Measurements from ENCODE around the gene DNAJB8.

The DNAJB8 gene

GRCh38 chr3:128456776-128457715 is 9.6 kb downstream of the DNAJB8 start:
- no peaks in the 10 kb centered on the region for H3K4me1 ChIP-seq (ENCODE audit: control insufficient read depth, insufficient read depth, low read length, poor library complexity, severe bottlenecking)
- H3K27me3 ChIP-seq (replicated peaks; ENCODE audit: control insufficient read depth, insufficient read depth, low read length, poor library complexity, severe bottlenecking), result peaks cover 6% of the 10 kb centered on the region
- H3K4me3 ChIP-seq (ENCODE audit: insufficient read depth, low read depth, low read length, poor library complexity, severe bottlenecking), result no peak overlapping the region
- H3K9me3 ChIP-seq (ENCODE audit: control insufficient read depth, low read length), result no peaks in the 10 kb centered on the region
- H3K27ac ChIP-seq (ENCODE audit: insufficient read depth, low read length, poor library complexity, severe bottlenecking), result no peak overlapping the region
- H3K36me3 ChIP-seq (ENCODE audit: control insufficient read depth, insufficient read depth, low read length), result no peaks in the 10 kb centered on the region
- no peak for DNase-seq

DNA sequence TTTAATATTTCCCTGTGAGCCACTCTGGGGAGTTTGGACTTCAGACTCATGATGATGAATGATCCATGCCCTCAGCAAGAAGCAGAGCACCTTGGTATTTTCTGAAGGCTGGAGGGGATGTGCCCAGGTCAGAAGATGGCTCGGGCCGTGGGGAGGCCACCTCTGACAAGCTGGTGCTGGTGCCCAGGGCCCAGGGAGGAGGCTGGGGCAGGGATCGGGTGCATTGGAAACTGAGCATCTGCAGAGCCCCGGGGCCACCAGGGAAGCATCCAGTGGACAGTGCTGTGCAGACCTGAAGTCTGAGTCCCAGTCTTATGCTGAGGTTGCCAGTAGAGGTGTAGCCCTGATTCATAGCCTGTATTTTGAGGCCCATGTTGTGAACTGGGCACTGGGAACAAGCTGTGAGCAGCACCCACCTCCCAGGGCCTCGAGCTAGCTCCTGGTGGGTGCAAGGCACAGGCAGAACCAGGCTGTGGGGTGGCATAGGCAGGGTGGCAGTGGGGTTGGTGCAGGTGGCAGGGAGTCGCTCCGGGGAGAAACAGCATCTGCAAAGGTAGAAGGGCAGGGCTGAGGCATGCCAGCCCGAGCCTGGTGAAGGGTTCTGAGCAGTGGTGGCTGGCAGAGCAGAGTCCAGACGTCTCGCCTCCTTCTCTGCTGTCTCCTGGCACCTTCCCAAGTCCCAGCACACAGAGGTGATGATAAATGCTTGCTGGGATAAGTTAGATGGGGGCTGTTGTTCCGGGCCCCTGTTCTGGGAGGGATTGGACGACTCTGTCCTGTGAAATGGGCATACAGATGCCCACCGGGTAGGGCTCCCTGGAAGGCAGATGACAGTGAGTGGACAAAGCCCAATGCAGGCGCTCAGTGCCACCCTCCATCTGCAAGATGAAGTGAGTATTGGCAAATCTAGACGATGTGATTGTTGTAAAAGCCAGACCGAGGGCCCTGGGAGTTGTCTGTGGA is 10.6 kb downstream of the DNAJB8 start:
- DNase-seq, result no peak
- Histone ChIP-seq H3K4me3 (ENCODE audit: insufficient read depth, low read depth, low read length, poor library complexity, severe bottlenecking) (no peak overlapping the region), H3K9me3 (ENCODE audit: control insufficient read depth, low read length) (no peaks in the 10 kb centered on the region), H3K4me1 (ENCODE audit: control insufficient read depth, insufficient read depth, low read length, poor library complexity, severe bottlenecking) (no peaks in the 10 kb centered on the region), H3K27ac (ENCODE audit: insufficient read depth, low read length, poor library complexity, severe bottlenecking) (no peak overlapping the region), H3K27me3 (replicated peaks; ENCODE audit: control insufficient read depth, insufficient read depth, low read length, poor library complexity, severe bottlenecking) (peaks cover 6% of the 10 kb centered on the region), H3K36me3 (ENCODE audit: control insufficient read depth, insufficient read depth, low read length) (no peaks in the 10 kb centered on the region)

- Histone ChIP-seq H3K27ac (ENCODE audit: insufficient read depth, low read length, poor library complexity, severe bottlenecking) (no peak overlapping the region), H3K9me3 (ENCODE audit: control insufficient read depth, low read length) (no peaks in the 10 kb centered on the region), H3K27me3 (replicated peaks; ENCODE audit: control insufficient read depth, insufficient read depth, low read length, poor library complexity, severe bottlenecking) (peaks cover 6% of the 10 kb centered on the region), H3K36me3 (ENCODE audit: control insufficient read depth, insufficient read depth, low read length) (no peaks in the 10 kb centered on the region), H3K4me3 (ENCODE audit: insufficient read depth, low read depth, low read length, poor library complexity, severe bottlenecking) (no peak overlapping the region), H3K4me1 (ENCODE audit: control insufficient read depth, insufficient read depth, low read length, poor library complexity, severe bottlenecking) (no peaks in the 10 kb centered on the region)
- no peak for DNase-seq
These were observed 11.6 kb downstream of the DNAJB8 start for GRCh38 chr3:128455116-128455515.

- Histone ChIP-seq H3K36me3 (ENCODE audit: control insufficient read depth, insufficient read depth, low read length) (no peaks in the 10 kb centered on the region), H3K4me1 (ENCODE audit: control insufficient read depth, insufficient read depth, low read length, poor library complexity, severe bottlenecking) (peaks cover under 1% of the 10 kb centered on the region), H3K27ac (ENCODE audit: insufficient read depth, low read length, poor library complexity, severe bottlenecking) (no peak overlapping the region), H3K27me3 (replicated peaks; ENCODE audit: control insufficient read depth, insufficient read depth, low read length, poor library complexity, severe bottlenecking) (peaks cover 6% of the 10 kb centered on the region), H3K9me3 (ENCODE audit: control insufficient read depth, low read length) (no peaks in the 10 kb centered on the region), H3K4me3 (ENCODE audit: insufficient read depth, low read depth, low read length, poor library complexity, severe bottlenecking) (no peak overlapping the region)
- DNase-seq, result no peak
These were observed 12.4 kb downstream of the DNAJB8 start for GRCh38 chr3:128454310-128454618.

GRCh38 chr3:128453501-128454309 is 13.0 kb downstream of the DNAJB8 start:
- Histone ChIP-seq H3K4me1 (ENCODE audit: control insufficient read depth, insufficient read depth, low read length, poor library complexity, severe bottlenecking) (peaks cover 6% of the 10 kb centered on the region), H3K27me3 (replicated peaks; ENCODE audit: control insufficient read depth, insufficient read depth, low read length, poor library complexity, severe bottlenecking) (peaks cover 6% of the 10 kb centered on the region)
- no peak for DNase-seq

GRCh38 chr3:128452678-128453275 is 13.9 kb downstream of the DNAJB8 start:
- Histone ChIP-seq H3K27me3 (replicated peaks; ENCODE audit: control insufficient read depth, insufficient read depth, low read length, poor library complexity, severe bottlenecking) (peaks cover 6% of the 10 kb centered on the region), H3K27ac (ENCODE audit: insufficient read depth, low read length, poor library complexity, severe bottlenecking) (no peak overlapping the region), H3K4me3 (ENCODE audit: insufficient read depth, low read depth, low read length, poor library complexity, severe bottlenecking) (no peak overlapping the region), H3K4me1 (ENCODE audit: control insufficient read depth, insufficient read depth, low read length, poor library complexity, severe bottlenecking) (peaks cover 9% of the 10 kb centered on the region), H3K36me3 (ENCODE audit: control insufficient read depth, insufficient read depth, low read length) (no peaks in the 10 kb centered on the region), H3K9me3 (ENCODE audit: control insufficient read depth, low read length) (no peaks in the 10 kb centered on the region)
- no peak for DNase-seq

More at GRCh38 chr3:128453501-128454309, 13.0 kb downstream of the DNAJB8 start:
- Histone ChIP-seq H3K27ac (ENCODE audit: insufficient read depth, low read length, poor library complexity, severe bottlenecking) (no peak overlapping the region), H3K9me3 (ENCODE audit: control insufficient read depth, low read length) (no peaks in the 10 kb centered on the region), H3K4me3 (ENCODE audit: insufficient read depth, low read depth, low read length, poor library complexity, severe bottlenecking) (no peak overlapping the region), H3K36me3 (ENCODE audit: control insufficient read depth, insufficient read depth, low read length) (no peaks in the 10 kb centered on the region)

GRCh38 chr3:128452120-128452519 is 14.6 kb downstream of the DNAJB8 start:
- Histone ChIP-seq H3K27me3 (replicated peaks; ENCODE audit: control insufficient read depth, insufficient read depth, low read length, poor library complexity, severe bottlenecking) (peaks cover 6% of the 10 kb centered on the region), H3K36me3 (ENCODE audit: control insufficient read depth, insufficient read depth, low read length) (no peaks in the 10 kb centered on the region), H3K4me1 (ENCODE audit: control insufficient read depth, insufficient read depth, low read length, poor library complexity, severe bottlenecking) (peaks cover 9% of the 10 kb centered on the region), H3K27ac (ENCODE audit: insufficient read depth, low read length, poor library complexity, severe bottlenecking) (no peak overlapping the region), H3K9me3 (ENCODE audit: control insufficient read depth, low read length) (no peaks in the 10 kb centered on the region), H3K4me3 (ENCODE audit: insufficient read depth, low read depth, low read length, poor library complexity, severe bottlenecking) (no peak overlapping the region)
- no peak for DNase-seq

DNA sequence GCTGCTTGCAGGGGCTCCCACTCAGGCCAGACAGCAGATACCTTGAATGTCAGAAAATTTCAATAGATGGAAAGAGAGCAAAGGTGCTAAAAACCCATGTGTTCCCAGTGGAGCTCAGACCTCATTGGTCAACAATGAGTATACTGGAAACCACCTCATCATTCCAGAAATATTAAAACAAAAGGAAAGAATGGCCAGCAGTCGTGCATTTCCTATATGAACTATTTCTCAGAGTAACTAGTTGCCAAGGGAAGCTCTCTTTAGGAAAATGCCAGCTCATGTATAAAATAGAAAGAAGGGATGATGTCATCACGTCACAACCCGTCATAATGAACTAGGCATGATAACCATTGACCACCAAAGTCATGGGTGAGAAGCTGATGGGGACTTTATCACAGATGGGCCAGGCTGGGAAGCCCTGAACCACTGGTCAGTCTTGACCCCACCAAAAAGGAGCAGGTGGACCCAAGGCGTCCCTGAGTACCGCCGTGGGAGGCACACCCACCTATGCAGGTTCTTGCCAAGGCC is 17.5 kb downstream of the DNAJB8 start:
- no peaks in the 10 kb centered on the region for H3K9me3 ChIP-seq (ENCODE audit: control insufficient read depth, low read length)
- H3K36me3 ChIP-seq (ENCODE audit: control insufficient read depth, insufficient read depth, low read length), result no peaks in the 10 kb centered on the region
- H3K27me3 ChIP-seq (replicated peaks; ENCODE audit: control insufficient read depth, insufficient read depth, low read length, poor library complexity, severe bottlenecking), result no peaks in the 10 kb centered on the region
- peaks cover 9% of the 10 kb centered on the region for H3K4me1 ChIP-seq (ENCODE audit: control insufficient read depth, insufficient read depth, low read length, poor library complexity, severe bottlenecking)
- no peak for DNase-seq
- H3K27ac ChIP-seq (ENCODE audit: insufficient read depth, low read length, poor library complexity, severe bottlenecking), result no peak overlapping the region
- H3K4me3 ChIP-seq (ENCODE audit: insufficient read depth, low read depth, low read length, poor library complexity, severe bottlenecking), result no peak overlapping the region

DNA sequence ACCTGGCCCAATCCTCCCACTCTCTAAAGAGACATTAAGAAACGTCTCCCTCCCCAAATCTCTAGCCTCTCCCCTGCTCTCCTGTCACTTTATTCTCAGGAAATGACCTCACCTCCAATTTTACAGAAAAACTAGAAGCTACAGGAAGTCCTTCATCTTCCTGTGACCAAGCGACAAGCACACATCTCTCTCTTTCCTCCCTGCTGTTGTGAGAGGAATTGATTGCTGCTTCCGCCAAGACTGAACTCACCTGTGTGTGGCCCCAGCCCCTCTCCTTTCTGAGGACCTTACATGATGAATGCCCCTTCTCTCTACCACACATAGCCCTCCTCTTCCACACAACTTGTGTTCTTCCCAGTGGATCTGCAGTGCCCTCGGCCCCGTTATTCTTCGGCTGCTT is 18.2 kb downstream of the DNAJB8 start:
- Histone ChIP-seq H3K4me3 (ENCODE audit: insufficient read depth, low read depth, low read length, poor library complexity, severe bottlenecking) (no peak overlapping the region), H3K4me1 (ENCODE audit: control insufficient read depth, insufficient read depth, low read length, poor library complexity, severe bottlenecking) (peaks cover 9% of the 10 kb centered on the region), H3K27ac (ENCODE audit: insufficient read depth, low read length, poor library complexity, severe bottlenecking) (no peak overlapping the region), H3K9me3 (ENCODE audit: control insufficient read depth, low read length) (no peaks in the 10 kb centered on the region), H3K27me3 (replicated peaks; ENCODE audit: control insufficient read depth, insufficient read depth, low read length, poor library complexity, severe bottlenecking) (no peaks in the 10 kb centered on the region), H3K36me3 (ENCODE audit: control insufficient read depth, insufficient read depth, low read length) (no peaks in the 10 kb centered on the region)
- no peak for DNase-seq
